Heart right ventricle (tissue), 16 donors: ENCODE results near the gene PAQR7. TPM values are rescaled to one million over a fixed set of nuclear protein-coding genes. Genes with fewer than 3 reads are reported as not detected.

ENCODE experiments used
- ATAC-seq, 8 donors: fragments of 200-7000 bp; cut with Tn5 transposase; one replicate each; pipeline ENCODE4 v1.9.1; 2020; ENCODE audit warnings: mild to moderate bottlenecking in 8 of 8, moderate library complexity in 8 of 8, moderate number of reproducible peaks in 1 of 8
- DNase-seq, 2 donors: peaks; one replicate each; pipeline ENCODE4 v3.0.0-alpha.2; 2020
- H3K27ac ChIP-seq, 10 donors: fragments of 200-600 bp; sonication (generic) in 2 of 10; one replicate each; pipeline versions ENCODE4 v1.5.0 to v1.8.0; 2020 to 2022; ENCODE audit warnings: mild to moderate bottlenecking in 3 of 10
- H3K27me3 ChIP-seq, 7 donors: fragments of 200-600 bp; one replicate each; pipeline ENCODE4 v1.8.0; 2021 to 2022; ENCODE audit warnings: mild to moderate bottlenecking in 2 of 7
- H3K36me3 ChIP-seq, 9 donors: fragments of 200-600 bp; sonication (generic) in 1 of 9; one replicate each; pipeline versions ENCODE4 v1.5.0 to v1.8.0; 2020 to 2022; ENCODE audit warnings: mild to moderate bottlenecking in 2 of 9
- H3K4me1 ChIP-seq, 9 donors: fragments of 200-600 bp; sonication (generic) in 1 of 9; one replicate each; pipeline versions ENCODE4 v1.5.0 to v1.8.0; 2020 to 2022; ENCODE audit warnings: mild to moderate bottlenecking in 4 of 9
- H3K4me3 ChIP-seq, 10 donors: fragments of 200-600 bp; sonication (generic) in 2 of 10; one replicate each; pipeline versions ENCODE4 v1.5.0 to v1.8.0; 2020 to 2022; ENCODE audit warnings: mild to moderate bottlenecking in 7 of 10, moderate library complexity in 2 of 10
- H3K9me3 ChIP-seq, 11 donors: fragments of 200-600 bp in 10 of 11; sonication (generic) in 2 of 11; one replicate each; pipeline versions ENCODE4 v1.5.0 to v1.8.0; 2013 to 2022; ENCODE audit warnings: mild to moderate bottlenecking in 2 of 11, control low read depth in 1 of 11, moderate library complexity in 1 of 11
- CTCF ChIP-seq, 9 donors: fragments of 200-600 bp; sonication (generic) in 2 of 9; IDR thresholded peaks; one replicate each; pipeline versions ENCODE4 v1.5.0 to v1.8.0; 2021 to 2022; ENCODE audit warnings: antibody characterized with exemption in 9 of 9, mild to moderate bottlenecking in 5 of 9, moderate library complexity in 1 of 9
- WGBS, 2 donors: extraction: QIAGEN DNeasy Blood & Tissue Kit; methylation state at CpG; one replicate each; pipeline ENCODE4 v1.1.7; 2013; ENCODE audit warnings: inconsistent platforms in 1 of 2; 5-methylcytosine and 5-hydroxymethylcytosine counted together
- intact Hi-C, 10 donors: fragments of 100-400 bp; cut with DNase I; formaldehyde crosslinking; loops; one replicate each; pipeline versions ENCODE4 v1.11.1 to v1.14.2; 2022
- polyA plus RNA-seq, 2 donors: library from polyadenylated mRNA; stranded (reverse); fragments of 200-250 nt; gene quantifications; one replicate each; pipeline ENCODE4 v1.2.3, GENCODE V29; 2013
- total RNA-seq, 10 donors: library from RNA; stranded (reverse); fragmentation: NEBNext Ultra II Directional in 3 of 10; extraction: Animal tissue kit (Norgen Biotek cat#: 25700) in 3 of 10; gene quantifications; one replicate each; pipeline versions ENCODE4 v1.2.1 to v1.2.4, GENCODE V29; 2021 to 2023
- donor health status: Arrhythmogenic right ventricular cardiomyopathy.
- donor health status: ischemic (EF 13 %, LVEDD 7.1; RV severe dilation, severe dysfunction).
- donor health status: healthy with polysubstance abuse.
- donor health status: DM: no; HTN: yes; CAD: no.
- donor health status: DM: no; HTN: no; CAD: no.
- donor health status: ischemic (EF 25% LVEDD 6.9; RV normal size, moderate dysfunction).
- donor health status: ischemic (EF 25% LVEDD 5.7; RV mildly dilated, moderate dysfunction).
- donor health status: healthy.
- donor health status: DM: yes; HTN: yes; CAD: no.
- donor health status: Ischemic cardiomyopathy.
- donor health status: ischemic (EF 35%, LVEDD 5.7; RV mildly dilated, moderate dysfunction).
- donor health status: nonischemic (EF 11% LVEDD 7.7; RV severe dilation, severe dysfunction).
- donor health status: DM: yes; HTN: yes; CAD: no.
- donor health status: PGD.
- donor health status: ischemic (EF 29% LVEDD 5.4; RV normal size, mild dysfunction).
- donor health status: nonischemic (EF 23%, LVEDD 6.1; RV moderate dilation, normal function).

PAQR7 gene
- total and polyA plus RNA-seq, 12 donors: 1.2 to 3.8 (median 2.1) TPM

GRCh38 chr1:25831569-25832196 lies 43.8 kb downstream of the PAQR7 start:
- Histone ChIP-seq H3K4me1 (peaks cover 0 to 23% (median 12%) of the 10 kb centered on the region in 9 donors), H3K9me3 (no peaks in the 10 kb centered on the region), H3K36me3 (peaks cover 0 to 91% (median 72%) of the 10 kb centered on the region in 9 donors), H3K4me3 (no peak overlapping the region), H3K27ac (peak overlapping the region in 1 of 10 donors; percentile 3), H3K27me3 (no peaks in the 10 kb centered on the region)
- DNase-seq: no peak
- ATAC-seq: no peak
- intact Hi-C loops: no loop called here
- WGBS, 2 donors: 38 to 42% methylated on average over 5 of the region's 5 CpGs
- no peak for TF ChIP-seq CTCF (IDR thresholded peaks at IDR 0.05)

DNA sequence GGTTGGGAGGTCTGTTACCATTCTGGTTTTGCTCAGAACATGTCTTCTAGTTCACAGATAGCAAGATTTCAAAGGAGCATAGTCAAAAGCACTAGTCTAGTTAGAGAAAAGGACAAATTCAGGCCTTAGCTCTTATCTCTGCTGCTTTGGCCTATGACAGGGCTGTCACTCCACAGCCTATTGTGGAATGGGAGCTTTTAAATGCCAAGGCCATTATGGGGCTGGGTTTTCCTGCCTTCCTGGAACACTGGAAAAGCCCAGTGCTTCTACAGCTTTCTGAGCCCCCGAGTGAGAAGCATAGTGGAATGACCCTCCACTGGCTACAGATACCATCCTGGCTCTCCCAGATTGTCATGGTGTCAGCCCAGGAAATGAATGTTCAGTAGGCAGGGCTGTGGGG lies 46.5 kb downstream of the PAQR7 start:
- no peak overlapping the region for H3K4me3 ChIP-seq
- DNase-seq: no peak
- H3K9me3 ChIP-seq: no peaks in the 10 kb centered on the region
- ATAC-seq: peak in 3 of 8 donors; percentile 37 to 53 (median 43)
- WGBS, 2 donors: 20 to 49% methylated on average over 1 of the region's 1 CpG
- H3K4me1 ChIP-seq: peaks cover 0 to 30% (median 9%) of the 10 kb centered on the region in 9 donors
- peaks cover 0 to 98% (median 79%) of the 10 kb centered on the region in 9 donors for H3K36me3 ChIP-seq
- H3K27me3 ChIP-seq: no peaks in the 10 kb centered on the region
- peak overlapping the region in 3 of 10 donors; percentile 16 to 25 (median 18) for H3K27ac ChIP-seq
- TF ChIP-seq CTCF (IDR thresholded peaks at IDR 0.05): no peak
- intact Hi-C loops: no loop called here

DNA sequence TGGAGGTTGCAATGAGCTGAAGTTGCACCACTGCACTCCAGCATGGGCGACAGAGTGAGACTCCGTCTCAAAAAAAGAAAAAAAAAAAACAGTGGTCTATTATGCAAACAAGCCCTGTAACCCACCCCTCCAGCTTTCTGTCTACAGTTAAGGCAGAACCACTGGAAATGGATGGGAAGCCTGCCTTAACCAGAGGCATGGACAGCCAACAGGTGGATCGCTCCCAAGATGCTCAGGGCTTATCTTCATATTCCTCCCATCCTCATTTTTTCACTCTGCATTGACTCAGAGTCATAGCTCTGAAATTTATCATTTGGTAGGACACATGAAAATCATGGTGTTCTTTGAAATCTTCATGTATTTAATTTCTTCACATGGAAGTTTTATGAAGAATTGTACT lies 47.0 kb downstream of the PAQR7 start:
- TF ChIP-seq CTCF (IDR thresholded peaks at IDR 0.05): no peak
- no peaks in the 10 kb centered on the region for H3K9me3 ChIP-seq
- peaks cover 0 to 35% (median 9%) of the 10 kb centered on the region in 9 donors for H3K4me1 ChIP-seq
- H3K36me3 ChIP-seq: peaks cover 0 to 98% (median 76%) of the 10 kb centered on the region in 9 donors
- no peak overlapping the region for H3K4me3 ChIP-seq
- ATAC-seq (no peak), DNase-seq (no peak)
- intact Hi-C loops: no loop called here
- 64 to 67% methylated on average over 3 of the region's 3 CpGs for WGBS, 2 donors
- H3K27ac ChIP-seq: peak overlapping the region in 1 of 10 donors; percentile 18
- no peaks in the 10 kb centered on the region for H3K27me3 ChIP-seq

- H3K27ac ChIP-seq: no peak overlapping the region
- no peak for ATAC-seq
- H3K9me3 ChIP-seq: no peaks in the 10 kb centered on the region
- peaks cover 4 to 55% (median 25%) of the 10 kb centered on the region in 9 donors for H3K4me1 ChIP-seq
- H3K4me3 ChIP-seq: no peak overlapping the region
- intact Hi-C loops: no loop called here
- H3K27me3 ChIP-seq: no peaks in the 10 kb centered on the region
- no peak for TF ChIP-seq CTCF (IDR thresholded peaks at IDR 0.05)
- DNase-seq: no peak
- H3K36me3 ChIP-seq: peaks cover 0 to 82% (median 57%) of the 10 kb centered on the region in 9 donors
- WGBS, 2 donors: 96 to 98% methylated on average over 10 of the region's 10 CpGs
Observed at GRCh38 chr1:25826571-25826970, 48.9 kb downstream of the PAQR7 start.
